ENCODE results near the gene CNN1. TPM values are rescaled to one million over a fixed set of nuclear protein-coding genes. Genes with fewer than 3 reads are reported as not detected.

CNN1 gene
- total and polyA plus RNA-seq, 4 donors, result 16.5 to 34.9 (median 22.5) TPM

DNA sequence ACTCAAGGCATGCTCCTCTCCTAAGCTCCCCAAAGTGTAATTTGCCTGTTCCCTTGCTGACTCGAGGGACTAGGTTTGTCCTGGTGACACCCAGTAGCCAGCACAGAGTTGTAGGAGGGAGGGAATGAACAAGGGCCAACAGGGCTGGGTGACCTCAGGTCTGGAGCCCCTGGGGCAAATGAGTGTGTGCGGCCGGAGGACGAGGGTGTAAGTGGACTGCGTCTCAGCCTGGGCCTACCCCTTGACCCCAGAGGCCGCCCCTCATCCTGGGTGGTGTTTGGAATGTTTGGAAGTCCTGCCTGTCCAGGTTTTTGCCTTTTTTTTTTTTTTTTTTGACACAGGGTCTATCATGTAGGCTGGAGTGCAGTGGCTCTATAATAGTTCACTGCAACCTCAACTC lies 31.7 kb upstream of the CNN1 start:
- no peak for DNase-seq
- ATAC-seq (ENCODE audit: insufficient read depth, low FRiP score), result no peak
- Histone ChIP-seq H3K36me3 (ENCODE audit: control insufficient read depth in 4 of 4, insufficient read depth in 4 of 4, low read length in 4 of 4) (peaks cover 0 to 14% (median 1%) of the 10 kb centered on the region in 4 donors), H3K27me3 (ENCODE audit: control insufficient read depth in 3 of 3, insufficient read depth in 3 of 3, low read length in 2 of 3) (no peaks in the 10 kb centered on the region), H3K9me3 (ENCODE audit: control insufficient read depth in 4 of 4, insufficient read depth in 3 of 4, low read length in 3 of 4) (no peaks in the 10 kb centered on the region), H3K4me1 (ENCODE audit: control insufficient read depth in 5 of 5, insufficient read depth in 5 of 5, low read length in 5 of 5) (peaks cover 0 to 7% (median 0%) of the 10 kb centered on the region in 5 donors), H3K9ac (ENCODE audit: insufficient read depth in 1 of 2, low read length in 2 of 2) (no peak overlapping the region), H3K27ac (ENCODE audit: low read depth in 1 of 2, low read length in 1 of 2) (no peak overlapping the region), H3K4me3 (no peak overlapping the region)
- TF ChIP-seq, protein P1, sequence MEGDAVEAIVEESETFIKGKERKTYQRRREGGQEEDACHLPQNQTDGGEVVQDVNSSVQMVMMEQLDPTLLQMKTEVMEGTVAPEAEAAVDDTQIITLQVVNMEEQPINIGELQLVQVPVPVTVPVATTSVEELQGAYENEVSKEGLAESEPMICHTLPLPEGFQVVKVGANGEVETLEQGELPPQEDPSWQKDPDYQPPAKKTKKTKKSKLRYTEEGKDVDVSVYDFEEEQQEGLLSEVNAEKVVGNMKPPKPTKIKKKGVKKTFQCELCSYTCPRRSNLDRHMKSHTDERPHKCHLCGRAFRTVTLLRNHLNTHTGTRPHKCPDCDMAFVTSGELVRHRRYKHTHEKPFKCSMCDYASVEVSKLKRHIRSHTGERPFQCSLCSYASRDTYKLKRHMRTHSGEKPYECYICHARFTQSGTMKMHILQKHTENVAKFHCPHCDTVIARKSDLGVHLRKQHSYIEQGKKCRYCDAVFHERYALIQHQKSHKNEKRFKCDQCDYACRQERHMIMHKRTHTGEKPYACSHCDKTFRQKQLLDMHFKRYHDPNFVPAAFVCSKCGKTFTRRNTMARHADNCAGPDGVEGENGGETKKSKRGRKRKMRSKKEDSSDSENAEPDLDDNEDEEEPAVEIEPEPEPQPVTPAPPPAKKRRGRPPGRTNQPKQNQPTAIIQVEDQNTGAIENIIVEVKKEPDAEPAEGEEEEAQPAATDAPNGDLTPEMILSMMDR (IDR thresholded peaks at IDR 0.05; ENCODE audit: control extremely low read depth, extremely low read depth), result no peak
- 94 to 97% methylated on average over 6 of the region's 6 CpGs for WGBS, 2 donors

DNA sequence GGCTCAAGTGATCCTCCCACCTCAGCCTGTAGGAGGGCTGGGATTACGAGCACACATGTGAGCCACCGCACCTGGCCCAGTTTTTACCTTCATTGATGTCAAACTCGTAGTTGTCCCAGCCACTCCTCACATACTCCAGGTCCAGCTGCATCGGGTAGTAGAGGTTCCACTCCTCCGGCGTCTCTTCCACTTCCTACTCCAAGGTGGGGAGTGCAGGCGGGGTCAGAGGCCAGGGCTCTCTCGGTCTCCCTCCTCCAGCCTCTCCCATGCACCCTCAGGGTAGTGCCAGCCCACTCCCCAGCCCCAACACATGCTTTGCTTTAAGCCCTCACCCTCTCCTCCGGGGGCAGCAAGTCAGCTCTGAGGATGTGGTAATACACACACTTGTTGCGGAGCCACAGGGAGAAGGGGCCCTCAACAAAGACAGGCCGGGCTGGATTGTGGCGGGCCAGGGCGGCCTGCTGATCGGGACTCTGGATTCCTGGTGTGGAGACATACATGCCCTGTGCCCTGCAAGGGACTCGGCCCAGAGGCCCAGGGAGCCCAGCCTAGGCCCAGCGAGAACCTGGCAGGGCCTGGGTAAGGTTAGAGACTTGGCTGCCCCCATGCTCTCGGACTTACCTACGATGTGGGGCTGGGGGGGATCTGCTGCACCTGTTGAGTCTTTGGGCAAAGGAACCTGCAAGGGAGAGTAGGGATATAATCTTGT lies 31.1 kb upstream of the CNN1 start:
- H3K4me3 ChIP-seq, result no peak overlapping the region
- H3K27ac ChIP-seq (ENCODE audit: low read depth in 1 of 2, low read length in 1 of 2), result no peak overlapping the region
- H3K27me3 ChIP-seq (ENCODE audit: control insufficient read depth in 3 of 3, insufficient read depth in 3 of 3, low read length in 2 of 3), result no peaks in the 10 kb centered on the region
- H3K9me3 ChIP-seq (ENCODE audit: control insufficient read depth in 4 of 4, insufficient read depth in 3 of 4, low read length in 3 of 4), result no peaks in the 10 kb centered on the region
- WGBS, 2 donors, result 92% methylated on average over 18 of the region's 18 CpGs
- no peak for DNase-seq
- ATAC-seq (ENCODE audit: insufficient read depth, low FRiP score), result no peak
- peaks cover 0 to 7% (median 0%) of the 10 kb centered on the region in 5 donors for H3K4me1 ChIP-seq (ENCODE audit: control insufficient read depth in 5 of 5, insufficient read depth in 5 of 5, low read length in 5 of 5)
- H3K9ac ChIP-seq (ENCODE audit: insufficient read depth in 1 of 2, low read length in 2 of 2), result no peak overlapping the region
- TF ChIP-seq, protein P1 (IDR thresholded peaks at IDR 0.05; ENCODE audit: control extremely low read depth, extremely low read depth), result no peak
- peaks cover 0 to 14% (median 3%) of the 10 kb centered on the region in 4 donors for H3K36me3 ChIP-seq (ENCODE audit: control insufficient read depth in 4 of 4, insufficient read depth in 4 of 4, low read length in 4 of 4)

DNA sequence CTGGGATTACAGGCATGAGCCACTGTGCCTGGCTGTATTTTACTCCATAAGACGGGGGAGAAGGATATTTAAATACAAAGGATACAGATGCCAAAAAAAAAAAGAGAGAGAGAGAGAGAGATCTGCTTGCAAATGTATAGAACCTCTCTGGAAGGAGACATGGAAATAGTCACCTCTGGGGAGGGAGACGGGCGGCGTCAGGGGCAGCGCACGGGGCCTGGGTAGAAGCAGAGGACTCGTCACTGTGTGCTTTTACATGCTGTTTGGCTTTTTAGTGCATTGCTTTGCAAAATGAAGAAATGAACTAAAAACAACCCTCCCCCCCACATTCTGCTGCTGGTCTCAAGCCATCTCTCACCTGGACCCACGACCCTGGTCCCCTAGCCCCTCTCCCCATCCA lies 28.2 kb upstream of the CNN1 start:
- peaks cover 0 to 7% (median 0%) of the 10 kb centered on the region in 5 donors for H3K4me1 ChIP-seq (ENCODE audit: control insufficient read depth in 5 of 5, insufficient read depth in 5 of 5, low read length in 5 of 5)
- no peaks in the 10 kb centered on the region for H3K9me3 ChIP-seq (ENCODE audit: control insufficient read depth in 4 of 4, insufficient read depth in 3 of 4, low read length in 3 of 4)
- H3K4me3 ChIP-seq, result no peak overlapping the region
- no peak overlapping the region for H3K9ac ChIP-seq (ENCODE audit: insufficient read depth in 1 of 2, low read length in 2 of 2)
- DNase-seq (no peak), ATAC-seq (ENCODE audit: insufficient read depth, low FRiP score) (no peak)
- H3K27me3 ChIP-seq (ENCODE audit: control insufficient read depth in 3 of 3, insufficient read depth in 3 of 3, low read length in 2 of 3), result no peaks in the 10 kb centered on the region
- WGBS, 2 donors, result 95 to 96% methylated on average over 8 of the region's 8 CpGs
- no peak overlapping the region for H3K27ac ChIP-seq (ENCODE audit: low read depth in 1 of 2, low read length in 1 of 2)
- peaks cover 6 to 27% (median 7%) of the 10 kb centered on the region in 4 donors for H3K36me3 ChIP-seq (ENCODE audit: control insufficient read depth in 4 of 4, insufficient read depth in 4 of 4, low read length in 4 of 4)
- TF ChIP-seq, protein P1 (IDR thresholded peaks at IDR 0.05; ENCODE audit: control extremely low read depth, extremely low read depth), result no peak

All from lung (tissue), 12 donors.